ENCODE data around the gene RER1.

DNA sequence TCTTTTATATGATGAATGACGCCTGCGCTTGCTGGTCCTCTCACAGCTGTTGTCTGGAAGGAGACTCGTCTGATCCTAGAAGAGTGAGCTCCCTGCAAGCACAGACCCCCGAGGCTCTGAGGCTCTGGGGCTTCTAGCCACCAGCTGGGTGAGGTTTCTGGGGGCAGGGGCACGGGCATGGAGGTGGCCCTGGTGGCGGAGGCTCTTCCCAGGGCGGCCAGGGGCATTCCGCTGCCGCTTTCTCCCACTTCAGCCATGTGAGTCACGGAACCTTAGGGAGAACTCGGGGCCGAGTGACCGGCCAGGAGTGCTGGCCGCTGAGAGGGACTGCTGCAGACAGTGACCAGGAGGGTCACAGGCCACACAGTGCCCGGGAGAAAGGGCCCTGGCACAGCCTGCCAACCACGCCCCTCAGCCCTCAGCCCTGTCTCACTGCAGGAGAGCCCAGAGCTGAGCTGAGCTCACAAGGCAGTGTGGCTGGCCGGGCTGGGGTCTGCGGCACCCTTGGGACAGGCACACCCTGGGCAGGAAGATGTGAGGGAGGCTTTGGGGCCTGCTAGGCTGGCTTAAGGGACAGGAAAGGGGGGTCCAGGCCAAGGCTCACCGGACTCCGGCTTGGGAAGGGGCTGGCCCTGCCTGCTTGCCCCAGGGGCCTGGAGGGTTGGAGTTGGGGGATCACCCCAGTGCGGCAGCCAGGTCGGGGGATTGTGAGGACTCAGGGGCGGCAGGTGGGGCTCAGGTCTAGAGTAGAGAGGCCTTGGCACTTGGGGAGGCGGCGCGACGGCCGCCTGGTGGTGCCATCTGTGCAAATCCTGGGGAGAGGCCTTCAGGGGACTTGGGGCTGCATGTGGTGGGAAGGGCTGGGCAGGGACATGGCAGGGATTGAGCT, 36.0 kb upstream of the RER1 start:
- TF ChIP-seq, protein P1, sequence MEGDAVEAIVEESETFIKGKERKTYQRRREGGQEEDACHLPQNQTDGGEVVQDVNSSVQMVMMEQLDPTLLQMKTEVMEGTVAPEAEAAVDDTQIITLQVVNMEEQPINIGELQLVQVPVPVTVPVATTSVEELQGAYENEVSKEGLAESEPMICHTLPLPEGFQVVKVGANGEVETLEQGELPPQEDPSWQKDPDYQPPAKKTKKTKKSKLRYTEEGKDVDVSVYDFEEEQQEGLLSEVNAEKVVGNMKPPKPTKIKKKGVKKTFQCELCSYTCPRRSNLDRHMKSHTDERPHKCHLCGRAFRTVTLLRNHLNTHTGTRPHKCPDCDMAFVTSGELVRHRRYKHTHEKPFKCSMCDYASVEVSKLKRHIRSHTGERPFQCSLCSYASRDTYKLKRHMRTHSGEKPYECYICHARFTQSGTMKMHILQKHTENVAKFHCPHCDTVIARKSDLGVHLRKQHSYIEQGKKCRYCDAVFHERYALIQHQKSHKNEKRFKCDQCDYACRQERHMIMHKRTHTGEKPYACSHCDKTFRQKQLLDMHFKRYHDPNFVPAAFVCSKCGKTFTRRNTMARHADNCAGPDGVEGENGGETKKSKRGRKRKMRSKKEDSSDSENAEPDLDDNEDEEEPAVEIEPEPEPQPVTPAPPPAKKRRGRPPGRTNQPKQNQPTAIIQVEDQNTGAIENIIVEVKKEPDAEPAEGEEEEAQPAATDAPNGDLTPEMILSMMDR (IDR thresholded peaks at IDR 0.05) = no peak
- no peak for TF ChIP-seq POLR2A (IDR thresholded peaks at IDR 0.05)
